HepG2 (cell line): Measurements from ENCODE around the gene WDR76.

Experiments
- KMT2B ChIP-seq: IDR thresholded peaks from 2 replicates; pipeline ENCODE4 v1.6.1; 2016; ENCODE audit warnings: missing genetic modification reagents, missing compliant biosample characterization
- TF ChIP-seq, protein P1 (sequence below): sonication (generic); formaldehyde crosslinking; IDR thresholded peaks from 2 replicates; pipeline ENCODE4 v1.9.0; 2022; ENCODE audit warnings: low read depth, missing genetic modification reagents

GRCh38 chr15:43873651-43874050, 46.8 kb downstream of the WDR76 start:
- TF ChIP-seq KMT2B (CRISPR knock-in tag): no peak
- TF ChIP-seq, protein P1, sequence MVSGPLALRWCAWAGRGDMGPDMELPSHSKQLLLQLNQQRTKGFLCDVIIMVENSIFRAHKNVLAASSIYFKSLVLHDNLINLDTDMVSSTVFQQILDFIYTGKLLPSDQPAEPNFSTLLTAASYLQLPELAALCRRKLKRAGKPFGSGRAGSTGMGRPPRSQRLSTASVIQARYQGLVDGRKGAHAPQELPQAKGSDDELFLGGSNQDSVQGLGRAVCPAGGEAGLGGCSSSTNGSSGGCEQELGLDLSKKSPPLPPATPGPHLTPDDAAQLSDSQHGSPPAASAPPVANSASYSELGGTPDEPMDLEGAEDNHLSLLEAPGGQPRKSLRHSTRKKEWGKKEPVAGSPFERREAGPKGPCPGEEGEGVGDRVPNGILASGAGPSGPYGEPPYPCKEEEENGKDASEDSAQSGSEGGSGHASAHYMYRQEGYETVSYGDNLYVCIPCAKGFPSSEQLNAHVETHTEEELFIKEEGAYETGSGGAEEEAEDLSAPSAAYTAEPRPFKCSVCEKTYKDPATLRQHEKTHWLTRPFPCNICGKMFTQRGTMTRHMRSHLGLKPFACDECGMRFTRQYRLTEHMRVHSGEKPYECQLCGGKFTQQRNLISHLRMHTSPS: no peak
